A673 (cell line): Measurements from ENCODE around the gene CARD11. TPM values are rescaled to one million over a fixed set of nuclear protein-coding genes. Genes with fewer than 3 reads are reported as not detected.

Source experiments
- BruUV-seq: library from RNA; stranded (reverse); fragments of 400-500 nt; replicated peaks from 2 replicates; lab custom pipeline; 2021; lab: Mats Ljungman, UMichigan
- CTCF ChIA-PET: fragments of 300-600 bp; sonication (Branson Sonifier 250); formaldehyde crosslinking; loops from one replicate; lab custom pipeline; 2022; ENCODE audit warnings: antibody characterized with exemption; lab: Charles Lee
- POLR2A ChIA-PET: fragments of 300-600 bp; sonication (Branson Sonifier 250); formaldehyde crosslinking; loops from one replicate; lab custom pipeline; 2022; ENCODE audit warnings: antibody characterized with exemption; ENCODE audit not compliant: low non-redundant PET; lab: Charles Lee
- DNase-seq: peaks from one replicate; pipeline ENCODE4 v3.0.0-alpha.2; 2015; ENCODE audit warnings: low spot score
- H3K27ac ChIP-seq: fragments of 200-600 bp; sonication (generic); 2 replicates; pipeline ENCODE4 v1.5.1; 2016; ENCODE audit warnings: mixed run types, low read depth, mild to moderate bottlenecking, mixed read lengths, antibody characterized with exemption, low read length; ENCODE audit not compliant: poor library complexity, severe bottlenecking
- H3K27me3 ChIP-seq: fragments of 200-600 bp; sonication (generic); replicated peaks from 2 replicates; pipeline ENCODE4 v1.6.1; 2017; ENCODE audit warnings: mixed run types, low read depth, mild to moderate bottlenecking, mixed read lengths, antibody characterized with exemption, low read length; ENCODE audit not compliant: insufficient read depth, poor library complexity
- H3K36me3 ChIP-seq: fragments of 200-600 bp; sonication (generic); 2 replicates; pipeline ENCODE4 v1.6.1; 2016; ENCODE audit warnings: mixed run types, mild to moderate bottlenecking, mixed read lengths, antibody characterized with exemption, low read length; ENCODE audit not compliant: insufficient read depth, poor library complexity, severe bottlenecking
- H3K4me1 ChIP-seq: fragments of 200-600 bp; sonication (generic); 2 replicates; pipeline ENCODE4 v1.6.1; 2017; ENCODE audit warnings: mixed run types, mild to moderate bottlenecking, mixed read lengths, antibody characterized with exemption, low read length; ENCODE audit not compliant: insufficient read depth, poor library complexity, severe bottlenecking
- H3K4me3 ChIP-seq: fragments of 200-600 bp; sonication (generic); 2 replicates; pipeline ENCODE4 v1.5.1; 2016; ENCODE audit warnings: low read depth, mixed run types, mild to moderate bottlenecking, mixed read lengths, low read length; ENCODE audit not compliant: poor library complexity, severe bottlenecking
- H3K9me3 ChIP-seq: fragments of 200-600 bp; sonication (generic); 2 replicates; pipeline ENCODE4 v1.6.1; 2016; ENCODE audit warnings: mixed run types, low read depth, mild to moderate bottlenecking, mixed read lengths, antibody characterized with exemption, low read length; ENCODE audit not compliant: poor library complexity, severe bottlenecking
- EZH2 ChIP-seq: fragments of 200-600 bp; sonication (generic); IDR thresholded peaks from 2 replicates; pipeline ENCODE4 v1.6.1; 2017; ENCODE audit warnings: borderline replicate concordance, low read depth, mild to moderate bottlenecking, mixed read lengths, antibody characterized with exemption, low read length; ENCODE audit not compliant: poor library complexity, severe bottlenecking
- intact Hi-C: fragments of 100-400 bp; cut with micrococcal nuclease; formaldehyde crosslinking; loops from one replicate; pipeline ENCODE4 v1.10.0; 2022; ENCODE audit not compliant: unreplicated experiment
- total RNA-seq: library from RNA; stranded (reverse); gene quantifications from 2 replicates; pipeline ENCODE4 v1.2.3, GENCODE V29; 2021
- TF ChIP-seq, protein P1 (sequence below): fragments of 300-800, 200-600 bp; sonication (generic); conservative IDR thresholded peaks from 2 replicates; pipeline ENCODE4 v1.5.1; 2017; ENCODE audit warnings: low read depth, mild to moderate bottlenecking, antibody characterized with exemption, low read length, moderate library complexity, mixed read lengths

Gene CARD11
- total RNA-seq, 1 experiment from 2014 or later, result 1.8 TPM

DNA sequence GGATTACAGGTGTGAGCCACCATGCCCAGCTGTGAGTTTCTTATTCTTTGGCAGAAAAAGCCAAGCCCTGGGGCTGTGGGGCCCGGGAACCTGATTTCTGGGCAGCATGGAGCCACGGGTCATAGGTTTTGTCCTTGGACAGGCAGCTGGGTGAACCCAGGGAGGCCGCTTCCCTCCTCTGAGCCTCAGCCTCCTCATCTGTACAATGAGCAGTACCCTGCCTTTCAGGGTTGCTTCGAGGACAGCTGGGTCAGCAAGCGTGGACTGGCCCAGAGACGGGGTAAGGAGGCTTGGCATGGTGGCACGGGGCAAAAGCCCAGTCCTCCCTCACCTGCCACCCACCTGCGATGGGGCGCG lies 115.4 kb downstream of the CARD11 start:
- H3K27ac ChIP-seq, result no peak overlapping the region
- CTCF ChIA-PET, result no interaction called here
- DNase-seq, result no peak

GRCh38 chr7:2927592-2927991 lies 116.1 kb downstream of the CARD11 start:
- CTCF ChIA-PET, result no interaction called here
- H3K9me3 ChIP-seq, result no peaks in the 10 kb centered on the region
- POLR2A ChIA-PET, result no interaction called here
- no peak overlapping the region for H3K27ac ChIP-seq
- H3K27me3 ChIP-seq, result peaks cover 15% of the 10 kb centered on the region
- no TSS peak for BruUV-seq
- intact Hi-C loops, result no loop called here
- DNase-seq, result no peak
- TF ChIP-seq EZH2, result no peak
- TF ChIP-seq, protein P1, sequence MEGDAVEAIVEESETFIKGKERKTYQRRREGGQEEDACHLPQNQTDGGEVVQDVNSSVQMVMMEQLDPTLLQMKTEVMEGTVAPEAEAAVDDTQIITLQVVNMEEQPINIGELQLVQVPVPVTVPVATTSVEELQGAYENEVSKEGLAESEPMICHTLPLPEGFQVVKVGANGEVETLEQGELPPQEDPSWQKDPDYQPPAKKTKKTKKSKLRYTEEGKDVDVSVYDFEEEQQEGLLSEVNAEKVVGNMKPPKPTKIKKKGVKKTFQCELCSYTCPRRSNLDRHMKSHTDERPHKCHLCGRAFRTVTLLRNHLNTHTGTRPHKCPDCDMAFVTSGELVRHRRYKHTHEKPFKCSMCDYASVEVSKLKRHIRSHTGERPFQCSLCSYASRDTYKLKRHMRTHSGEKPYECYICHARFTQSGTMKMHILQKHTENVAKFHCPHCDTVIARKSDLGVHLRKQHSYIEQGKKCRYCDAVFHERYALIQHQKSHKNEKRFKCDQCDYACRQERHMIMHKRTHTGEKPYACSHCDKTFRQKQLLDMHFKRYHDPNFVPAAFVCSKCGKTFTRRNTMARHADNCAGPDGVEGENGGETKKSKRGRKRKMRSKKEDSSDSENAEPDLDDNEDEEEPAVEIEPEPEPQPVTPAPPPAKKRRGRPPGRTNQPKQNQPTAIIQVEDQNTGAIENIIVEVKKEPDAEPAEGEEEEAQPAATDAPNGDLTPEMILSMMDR, result no peak
- H3K36me3 ChIP-seq, result no peaks in the 10 kb centered on the region
- no peak overlapping the region for H3K4me3 ChIP-seq
- no peaks in the 10 kb centered on the region for H3K4me1 ChIP-seq

More for the DNA sequence above, 115.4 kb downstream of the CARD11 start:
- no peaks in the 10 kb centered on the region for H3K36me3 ChIP-seq
- peaks cover 18% of the 10 kb centered on the region for H3K27me3 ChIP-seq
- no peak overlapping the region for H3K4me3 ChIP-seq
- POLR2A ChIA-PET, result no interaction called here
- TF ChIP-seq EZH2, result no peak
- TF ChIP-seq, protein P1, result no peak
- no TSS peak for BruUV-seq
- intact Hi-C loops, result no loop called here
- no peaks in the 10 kb centered on the region for H3K9me3 ChIP-seq
- H3K4me1 ChIP-seq, result no peaks in the 10 kb centered on the region

GRCh38 chr7:2926896-2927405 lies 116.7 kb downstream of the CARD11 start:
- TF ChIP-seq EZH2, result no peak
- TF ChIP-seq, protein P1, result no peak

More at GRCh38 chr7:2926896-2927405, 116.7 kb downstream of the CARD11 start:
- ChIA-PET POLR2A (no interaction called here), CTCF (no interaction called here)
- H3K27ac ChIP-seq, result no peak overlapping the region
- H3K9me3 ChIP-seq, result no peaks in the 10 kb centered on the region
- BruUV-seq, result no TSS peak
- H3K4me1 ChIP-seq, result no peaks in the 10 kb centered on the region
- H3K4me3 ChIP-seq, result no peak overlapping the region
- DNase-seq, result no peak
- peaks cover 12% of the 10 kb centered on the region for H3K27me3 ChIP-seq
- H3K36me3 ChIP-seq, result no peaks in the 10 kb centered on the region
- intact Hi-C loops, result no loop called here
